Activated T-helper 17 cell treated with anti-CD3 and anti-CD28 coated beads, Interleukin-2, amount 50 U/mL, for 72 hours (primary cell): ENCODE measurements around the gene DQX1. TPM values are rescaled to one million over a fixed set of nuclear protein-coding genes. Genes with fewer than 3 reads are reported as not detected.

Experiments
- ATAC-seq: fragments of 150-1000 bp; cut with Tn5 transposase; replicated peaks from 2 replicates; pipeline ENCODE4 v1.10.0; 2021; ENCODE audit warnings: mild to moderate bottlenecking, moderate library complexity
- H3K27ac Mint-ChIP-seq: one replicate; pipeline ENCODE4 v1.8.0; 2022; ENCODE audit warnings: mixed read lengths
- H3K27me3 Mint-ChIP-seq: one replicate; pipeline ENCODE4 v1.8.0; 2022; ENCODE audit warnings: mixed read lengths
- H3K36me3 Mint-ChIP-seq: one replicate; pipeline ENCODE4 v1.8.0; 2022; ENCODE audit warnings: low read depth, mild to moderate bottlenecking, mixed read lengths
- H3K4me1 Mint-ChIP-seq: one replicate; pipeline ENCODE4 v1.8.0; 2022; ENCODE audit warnings: mixed read lengths
- H3K4me3 Mint-ChIP-seq: one replicate; pipeline ENCODE4 v1.8.0; 2022; ENCODE audit warnings: mild to moderate bottlenecking, mixed read lengths
- H3K9me3 Mint-ChIP-seq: one replicate; pipeline ENCODE4 v1.8.0; 2022; ENCODE audit warnings: mixed read lengths
- total RNA-seq, 2 donors: library from RNA; stranded (reverse); gene quantifications; one replicate each; pipeline ENCODE4 v1.2.3, GENCODE V29; 2022

The DQX1 gene
- total RNA-seq, 2 donors from 2014 or later, result 0.74 to 0.76 TPM

DNA sequence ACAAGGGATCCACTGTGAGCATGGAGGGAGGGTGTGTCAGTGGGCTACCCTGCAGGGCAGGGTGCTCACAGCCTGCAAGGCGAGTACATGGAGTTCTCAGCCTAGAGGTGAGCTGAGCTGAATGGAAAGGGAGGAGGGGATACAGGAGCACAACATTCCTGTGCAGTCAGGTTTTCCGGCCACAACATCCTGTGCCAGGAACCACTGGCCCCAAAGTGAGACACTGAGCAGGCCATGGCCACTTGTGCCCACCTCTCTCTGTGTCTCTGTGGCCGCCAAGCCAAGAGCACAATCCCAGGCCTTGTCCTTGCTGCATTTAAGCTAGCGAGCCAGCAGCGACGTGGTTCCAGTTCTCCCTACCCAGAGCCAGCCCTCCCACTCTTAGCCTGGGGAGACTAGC, 34.6 kb upstream of the DQX1 start:
- Mint-ChIP-seq H3K4me1 (peaks cover 6% of the 10 kb centered on the region), H3K4me3 (no peak overlapping the region), H3K9me3 (no peaks in the 10 kb centered on the region), H3K27me3 (peaks cover 15% of the 10 kb centered on the region), H3K36me3 (peaks cover 16% of the 10 kb centered on the region), H3K27ac (peak overlapping the region; percentile 70)
- ATAC-seq, result no peak

DNA sequence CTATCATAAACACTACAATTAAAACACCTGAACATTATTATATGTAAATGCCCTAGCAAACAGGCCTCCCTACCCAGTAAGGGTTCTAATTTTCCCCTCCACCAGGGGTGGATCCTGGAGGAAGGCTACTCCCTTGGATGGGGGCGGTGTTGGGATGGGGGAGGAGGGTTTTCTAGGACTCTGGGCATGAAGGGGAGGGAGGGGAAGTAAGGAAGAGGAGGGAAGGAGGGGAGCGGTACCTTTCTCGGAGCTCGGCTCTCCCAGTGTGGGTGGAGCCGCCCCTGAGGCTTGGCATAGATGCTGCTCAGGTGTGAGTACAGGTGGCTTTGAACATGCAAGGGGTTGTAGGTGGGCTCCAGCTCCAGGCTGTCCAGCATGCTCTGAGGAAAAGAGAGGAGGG, 33.9 kb upstream of the DQX1 start:
- no peaks in the 10 kb centered on the region for H3K9me3 Mint-ChIP-seq
- no peak for ATAC-seq
- peaks cover 22% of the 10 kb centered on the region for H3K36me3 Mint-ChIP-seq
- peaks cover 6% of the 10 kb centered on the region for H3K4me1 Mint-ChIP-seq
- peaks cover 15% of the 10 kb centered on the region for H3K27me3 Mint-ChIP-seq
- no peak overlapping the region for H3K4me3 Mint-ChIP-seq
- H3K27ac Mint-ChIP-seq, result no peak overlapping the region

DNA sequence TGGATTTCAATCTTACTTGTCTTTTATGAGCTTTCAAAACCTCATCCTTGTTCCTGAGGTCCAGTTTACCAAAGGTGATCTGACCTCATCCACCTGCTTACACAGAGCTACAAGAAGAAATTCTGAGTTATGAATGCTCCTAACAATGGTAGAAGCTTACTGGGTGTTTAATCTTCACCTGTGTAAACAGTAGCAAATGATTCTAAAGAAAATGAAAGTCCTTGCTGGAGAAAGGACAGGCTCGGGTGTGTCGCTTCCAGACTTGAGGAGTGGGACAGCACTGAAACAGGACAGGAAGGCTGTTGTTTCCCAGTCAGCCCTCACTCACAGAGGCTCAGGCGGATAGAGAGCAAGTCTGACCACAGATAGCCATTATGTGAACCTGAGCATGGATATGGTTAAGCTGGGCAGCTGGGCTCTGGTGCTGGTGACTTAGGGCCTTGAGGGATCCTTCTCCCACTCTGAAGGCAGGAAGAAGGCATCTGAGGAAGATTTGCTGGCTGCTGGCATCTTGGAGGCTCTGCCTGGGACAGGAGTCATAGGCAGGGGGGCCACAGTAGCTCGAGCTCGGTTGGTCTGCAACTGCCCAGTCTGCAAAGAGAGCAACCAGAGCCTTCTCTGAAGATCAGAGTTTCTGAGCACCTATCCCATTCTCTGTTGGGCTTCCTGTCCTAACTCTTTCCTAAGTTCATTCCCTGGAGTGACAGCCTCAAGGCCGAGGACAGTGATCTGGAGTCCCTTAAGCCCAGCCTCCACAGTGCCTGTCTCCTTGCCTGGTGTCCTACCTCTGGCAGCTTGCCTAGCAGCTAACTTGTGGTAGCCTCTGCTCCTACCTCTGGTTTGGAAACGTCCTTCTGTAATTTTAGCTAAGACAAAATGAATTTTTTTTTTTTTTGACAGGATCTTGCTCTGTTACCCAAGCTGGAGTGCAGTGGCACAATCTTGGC, 32.5 kb upstream of the DQX1 start:
- peaks cover 6% of the 10 kb centered on the region for H3K4me1 Mint-ChIP-seq
- H3K27me3 Mint-ChIP-seq, result peaks cover 10% of the 10 kb centered on the region
- peaks cover 26% of the 10 kb centered on the region for H3K36me3 Mint-ChIP-seq
- H3K4me3 Mint-ChIP-seq, result no peak overlapping the region
- no peak overlapping the region for H3K27ac Mint-ChIP-seq
- no peaks in the 10 kb centered on the region for H3K9me3 Mint-ChIP-seq
- no peak for ATAC-seq

DNA sequence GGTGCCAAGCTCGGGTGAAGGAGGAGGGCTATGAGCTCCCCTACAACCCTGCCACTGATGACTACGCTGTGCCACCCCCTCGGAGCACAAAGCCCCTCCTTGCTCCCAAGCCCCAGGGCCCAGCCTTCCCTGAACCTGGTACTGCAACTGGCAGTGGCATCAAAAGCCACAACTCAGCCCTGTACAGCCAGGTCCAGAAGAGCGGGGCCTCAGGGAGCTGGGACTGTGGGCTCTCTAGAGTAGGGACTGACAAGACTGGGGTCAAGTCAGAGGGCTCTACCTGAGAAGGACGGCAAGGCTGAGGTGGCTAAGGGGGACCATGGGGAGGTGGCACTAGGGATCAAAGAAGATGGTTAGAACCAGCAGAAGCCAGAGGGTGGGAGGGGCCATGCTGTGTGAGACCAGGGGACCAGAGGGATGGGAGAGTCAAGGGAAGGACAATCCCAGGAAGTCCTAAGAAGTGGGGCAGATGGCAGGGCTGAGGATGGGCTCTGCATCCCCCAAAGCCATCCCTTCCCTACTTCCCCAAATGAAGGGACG, 30.9 kb upstream of the DQX1 start:
- H3K4me3 Mint-ChIP-seq, result no peak overlapping the region
- peaks cover 12% of the 10 kb centered on the region for H3K4me1 Mint-ChIP-seq
- H3K27me3 Mint-ChIP-seq, result peaks cover 8% of the 10 kb centered on the region
- no peaks in the 10 kb centered on the region for H3K9me3 Mint-ChIP-seq
- no peak for ATAC-seq
- H3K36me3 Mint-ChIP-seq, result peaks cover 26% of the 10 kb centered on the region
- H3K27ac Mint-ChIP-seq, result no peak overlapping the region

DNA sequence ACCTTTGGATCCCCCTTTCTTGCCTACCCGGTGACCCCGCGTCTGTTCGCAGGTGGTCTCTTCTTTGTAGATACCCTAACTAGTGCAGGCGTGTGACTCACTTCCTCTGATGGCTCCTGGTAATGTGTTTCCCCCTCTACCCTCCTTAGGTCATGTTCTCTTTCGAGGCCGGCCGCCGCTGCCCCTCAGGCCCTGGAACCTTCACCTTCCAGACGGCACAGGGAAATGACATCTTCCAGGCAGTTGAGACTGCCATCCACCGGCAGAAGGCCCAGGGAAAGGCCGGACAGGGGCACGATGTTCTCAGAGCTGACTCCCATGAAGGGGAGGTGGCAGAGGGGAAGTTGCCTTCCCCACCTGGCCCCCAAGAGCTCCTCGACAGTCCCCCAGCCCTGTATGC, 30.1 kb upstream of the DQX1 start:
- peaks cover 12% of the 10 kb centered on the region for H3K27me3 Mint-ChIP-seq
- H3K27ac Mint-ChIP-seq, result no peak overlapping the region
- no peaks in the 10 kb centered on the region for H3K9me3 Mint-ChIP-seq
- peaks cover 12% of the 10 kb centered on the region for H3K4me1 Mint-ChIP-seq
- ATAC-seq, result no peak
- peaks cover 26% of the 10 kb centered on the region for H3K36me3 Mint-ChIP-seq
- H3K4me3 Mint-ChIP-seq, result peak overlapping the region; percentile 86

DNA sequence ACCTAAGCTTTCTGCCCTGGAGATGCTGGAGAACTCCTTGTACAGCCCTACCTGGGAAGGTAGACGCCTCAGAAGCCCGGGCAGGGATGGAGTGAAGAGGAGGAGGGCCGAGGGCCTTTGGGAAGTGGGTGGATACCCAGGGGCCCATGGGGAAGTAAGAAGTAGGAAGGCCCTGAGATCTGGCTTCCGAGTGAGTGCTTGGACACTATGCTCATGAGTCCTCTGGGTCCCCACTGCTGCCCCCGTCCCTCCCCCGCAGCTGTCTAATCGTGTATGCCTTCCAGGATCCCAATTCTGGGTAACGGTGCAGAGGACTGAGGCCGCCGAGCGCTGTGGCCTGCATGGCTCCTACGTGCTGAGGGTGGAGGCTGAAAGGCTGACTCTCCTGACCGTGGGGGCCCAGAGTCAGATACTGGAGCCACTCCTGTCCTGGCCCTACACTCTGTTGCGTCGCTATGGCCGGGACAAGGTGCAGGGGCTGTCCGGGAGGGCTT, 29.6 kb upstream of the DQX1 start:
- Mint-ChIP-seq H3K27ac (peak overlapping the region; percentile 85), H3K9me3 (no peaks in the 10 kb centered on the region), H3K4me1 (peaks cover 11% of the 10 kb centered on the region), H3K27me3 (peaks cover 11% of the 10 kb centered on the region), H3K4me3 (peak overlapping the region; percentile 86), H3K36me3 (peaks cover 26% of the 10 kb centered on the region)
- no peak for ATAC-seq

DNA sequence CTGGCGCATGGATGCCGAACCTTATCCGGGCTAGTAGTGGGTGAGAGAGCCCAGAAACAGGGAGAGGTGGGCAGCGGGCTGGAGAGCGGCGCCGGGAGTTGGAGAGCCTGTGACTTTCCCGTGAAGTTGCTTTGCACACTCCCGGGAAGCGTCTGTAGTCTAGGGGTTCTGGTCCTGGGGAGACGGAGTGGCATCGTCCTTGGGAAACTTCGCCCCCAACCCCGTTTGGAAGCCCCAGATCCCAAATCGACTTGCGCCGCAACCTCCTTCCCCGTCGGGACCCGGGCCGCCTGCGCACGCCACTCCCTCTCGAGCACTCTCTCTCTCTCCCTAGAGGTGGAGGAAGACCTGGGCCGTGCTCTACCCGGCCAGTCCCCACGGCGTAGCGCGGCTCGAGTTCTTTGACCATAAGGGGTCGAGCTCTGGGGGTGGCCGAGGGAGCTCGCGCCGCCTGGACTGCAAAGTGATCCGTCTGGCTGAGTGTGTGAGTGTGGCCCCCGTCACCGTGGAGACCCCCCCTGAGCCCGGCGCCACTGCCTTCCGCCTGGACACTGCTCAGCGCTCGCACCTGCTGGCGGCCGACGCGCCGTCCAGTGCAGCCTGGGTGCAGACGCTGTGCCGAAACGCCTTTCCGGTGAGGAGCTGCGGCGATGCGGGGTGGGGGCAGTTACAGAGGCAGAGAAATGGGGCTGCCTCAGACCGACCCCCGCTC, 28.9 kb upstream of the DQX1 start:
- Mint-ChIP-seq H3K27me3 (peaks cover 14% of the 10 kb centered on the region), H3K4me1 (peaks cover 6% of the 10 kb centered on the region), H3K36me3 (peaks cover 26% of the 10 kb centered on the region), H3K9me3 (no peaks in the 10 kb centered on the region), H3K27ac (peak overlapping the region; percentile 85), H3K4me3 (peak overlapping the region; percentile 86)
- peak; percentile 74 for ATAC-seq

DNA sequence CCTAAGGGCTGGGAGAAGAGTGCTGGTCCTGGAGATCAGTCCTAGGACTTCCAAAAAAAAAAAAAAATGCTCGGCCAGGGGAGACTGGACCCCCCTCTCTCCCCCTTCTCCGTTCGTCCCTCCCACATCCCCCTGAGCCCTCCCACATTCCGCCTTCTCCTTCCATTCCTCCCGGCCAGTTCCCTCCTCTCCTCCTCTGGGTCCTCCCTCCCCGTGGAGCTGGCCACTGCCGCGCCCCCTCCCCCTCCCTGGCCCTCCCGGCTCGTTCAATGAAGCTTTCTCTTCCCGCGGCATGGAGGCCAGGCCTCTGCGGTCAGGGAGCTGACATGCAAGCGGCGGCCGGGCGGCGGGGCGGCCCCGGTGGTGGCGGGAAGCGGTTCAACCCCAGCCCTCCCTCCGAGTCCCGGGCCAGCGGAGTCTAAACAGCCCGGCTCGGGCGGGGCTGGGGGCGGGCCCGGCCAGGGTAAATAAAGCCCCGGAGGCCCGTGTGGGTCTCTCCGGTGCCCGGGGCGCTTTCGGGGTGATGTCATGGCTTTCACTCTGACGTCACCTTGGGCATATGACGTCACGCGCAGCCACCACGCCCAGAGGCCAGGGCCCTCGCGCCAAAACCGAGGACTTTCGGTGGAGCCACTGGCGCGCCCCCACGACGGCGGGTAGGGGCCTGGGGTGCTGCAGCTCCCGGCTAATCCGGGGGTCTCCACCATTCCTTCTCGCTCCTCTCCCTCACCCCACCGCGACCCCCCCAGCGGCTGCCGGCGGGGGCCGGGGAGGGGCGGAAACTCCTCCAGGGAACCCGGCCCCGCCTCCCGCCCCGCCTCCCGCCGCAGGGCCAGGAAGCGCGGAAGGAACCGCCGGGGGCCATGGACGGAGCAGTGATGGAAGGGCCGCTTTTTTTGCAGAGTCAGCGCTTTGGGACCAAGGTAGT, 28.1 kb upstream of the DQX1 start, which contains the start of the genes DOK1 and LOXL3:
DOK1 (plus strand) TSS at position 829 of the 928 bp plus-strand sequence; CDS start at position 864, 35 bp downstream.
LOXL3 (minus strand) TSS at position 51 of the 928 bp plus-strand sequence. CDS start 1,308 bp downstream, outside the sequence.
- H3K4me3 Mint-ChIP-seq, result peak within 1 kb of the TSS; percentile 86
- peaks cover 6% of the 10 kb centered on the region for H3K4me1 Mint-ChIP-seq
- H3K36me3 Mint-ChIP-seq, result peaks cover 26% of the 10 kb centered on the region
- H3K27ac Mint-ChIP-seq, result peak within 1 kb of the TSS; percentile 85
- no peaks in the 10 kb centered on the region for H3K9me3 Mint-ChIP-seq
- ATAC-seq, result peak; percentile 88
- H3K27me3 Mint-ChIP-seq, result peaks cover 19% of the 10 kb centered on the region

DNA sequence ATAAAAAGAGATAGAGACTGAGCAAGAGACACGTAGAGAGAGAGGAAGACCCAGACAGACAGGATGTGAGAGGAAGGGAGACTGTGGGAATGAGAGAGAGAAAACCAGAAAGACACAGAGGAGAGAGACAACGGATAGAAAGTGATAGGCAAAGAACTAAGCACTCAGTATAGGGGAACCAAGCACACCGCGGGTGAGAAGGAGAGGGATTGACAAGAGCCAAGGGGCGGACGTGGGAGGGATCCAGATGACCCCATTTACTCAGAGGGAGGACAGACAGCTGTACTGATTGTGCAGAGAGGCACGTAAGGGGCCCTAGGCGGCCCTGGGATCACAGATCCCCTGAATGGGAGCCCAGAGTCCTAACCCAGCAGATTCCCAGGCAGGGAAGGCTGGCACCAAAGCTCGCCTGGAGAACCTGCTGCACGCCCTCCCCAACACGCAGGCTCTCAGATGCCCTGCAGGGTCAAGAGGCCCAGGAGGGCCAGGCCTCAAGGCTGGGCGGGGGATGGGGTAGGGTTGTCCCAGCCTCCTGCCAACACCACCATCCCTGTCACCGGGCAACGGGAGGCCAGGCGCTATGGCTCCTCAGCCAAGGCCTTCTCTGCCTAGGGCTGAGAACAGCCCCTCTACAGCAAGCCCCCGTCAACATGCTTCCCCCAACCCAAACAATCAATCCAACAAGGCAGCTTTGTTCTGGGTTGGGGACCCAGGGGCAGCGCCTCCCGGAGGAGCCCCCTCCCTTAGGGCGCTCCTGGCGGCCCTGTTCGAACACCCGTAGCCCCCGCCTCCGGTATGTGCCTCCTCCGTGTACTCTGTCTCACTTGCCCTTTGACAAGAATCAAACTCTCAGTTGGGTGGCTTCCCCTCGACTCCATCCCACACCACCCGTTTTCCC, 27.1 kb upstream of the DQX1 start:
- no peaks in the 10 kb centered on the region for H3K9me3 Mint-ChIP-seq
- H3K4me3 Mint-ChIP-seq, result peak overlapping the region; percentile 56
- no peak for ATAC-seq
- H3K4me1 Mint-ChIP-seq, result peaks cover 9% of the 10 kb centered on the region
- H3K27me3 Mint-ChIP-seq, result peaks cover 23% of the 10 kb centered on the region
- peaks cover 26% of the 10 kb centered on the region for H3K36me3 Mint-ChIP-seq
- peak overlapping the region; percentile 66 for H3K27ac Mint-ChIP-seq

DNA sequence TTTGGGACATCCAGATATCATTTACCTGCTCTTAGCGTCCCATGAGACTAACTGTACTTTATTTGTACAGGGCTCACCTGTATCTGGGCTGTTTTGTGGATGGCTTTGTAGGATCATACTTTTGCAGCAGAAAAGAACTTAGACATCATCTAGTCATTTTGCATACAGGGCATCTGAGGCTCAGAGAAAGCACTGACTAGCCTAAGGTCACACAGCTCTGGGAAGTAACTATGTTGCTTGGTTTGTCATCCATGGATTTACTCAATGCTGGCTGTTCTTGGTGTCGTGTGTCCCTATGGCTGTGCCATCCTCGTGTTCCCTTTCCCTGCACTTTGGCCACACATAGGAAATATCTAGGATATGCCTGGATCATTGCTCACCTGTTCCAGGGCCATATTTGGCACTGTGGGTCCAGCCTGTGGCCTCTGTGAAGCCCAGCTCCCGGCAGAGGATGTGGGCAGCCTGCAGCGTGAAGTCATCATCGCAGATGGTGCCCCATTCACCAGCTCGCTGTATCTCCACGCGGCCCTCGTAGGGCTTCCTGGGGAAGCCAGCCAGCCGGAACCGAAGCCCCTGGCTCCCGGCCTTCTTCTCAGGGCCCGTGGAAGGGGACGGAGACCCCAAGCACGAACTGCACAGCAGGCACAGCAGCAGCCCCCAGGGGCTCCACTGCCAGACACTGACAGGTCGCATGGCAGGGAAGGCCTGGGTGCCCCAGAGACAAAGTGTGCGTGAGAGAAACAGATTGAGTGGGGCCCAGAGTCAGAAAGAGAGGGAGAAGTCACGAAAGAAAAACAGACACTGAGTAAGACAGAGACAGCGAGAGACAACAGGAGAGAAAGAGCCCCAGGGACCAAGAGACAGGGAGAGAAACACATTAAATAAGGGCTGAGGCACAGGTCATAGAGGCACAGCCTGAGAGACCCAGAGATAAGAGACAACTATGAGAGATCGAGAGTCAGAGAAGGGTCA, 26.2 kb upstream of the DQX1 start:
- H3K27me3 Mint-ChIP-seq, result peaks cover 28% of the 10 kb centered on the region
- no peak for ATAC-seq
- no peaks in the 10 kb centered on the region for H3K9me3 Mint-ChIP-seq
- peak overlapping the region; percentile 11 for H3K27ac Mint-ChIP-seq
- H3K4me1 Mint-ChIP-seq, result peaks cover 9% of the 10 kb centered on the region
- peak overlapping the region; percentile 20 for H3K4me3 Mint-ChIP-seq
- peaks cover 23% of the 10 kb centered on the region for H3K36me3 Mint-ChIP-seq

DNA sequence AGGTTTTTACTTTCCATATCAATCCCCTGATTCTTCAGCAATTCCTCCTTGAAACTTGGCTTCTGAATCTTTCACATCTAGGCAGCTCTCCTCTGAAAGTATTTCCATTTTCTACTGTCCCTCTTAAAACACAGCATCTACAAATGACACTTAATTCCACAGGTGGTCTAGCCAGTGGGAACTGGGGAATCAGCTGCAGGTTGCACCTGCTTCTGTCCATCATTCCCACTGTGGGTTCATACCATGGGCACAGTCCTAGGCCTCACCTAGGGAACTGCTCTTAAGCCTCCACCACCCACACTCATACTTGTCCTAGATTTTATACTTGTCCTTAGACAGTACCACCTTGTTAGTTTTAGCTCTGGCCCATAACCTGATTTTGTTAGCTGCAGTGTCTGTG, 25.5 kb upstream of the DQX1 start:
- Mint-ChIP-seq H3K4me1 (peaks cover 9% of the 10 kb centered on the region), H3K9me3 (no peaks in the 10 kb centered on the region)

DNA sequence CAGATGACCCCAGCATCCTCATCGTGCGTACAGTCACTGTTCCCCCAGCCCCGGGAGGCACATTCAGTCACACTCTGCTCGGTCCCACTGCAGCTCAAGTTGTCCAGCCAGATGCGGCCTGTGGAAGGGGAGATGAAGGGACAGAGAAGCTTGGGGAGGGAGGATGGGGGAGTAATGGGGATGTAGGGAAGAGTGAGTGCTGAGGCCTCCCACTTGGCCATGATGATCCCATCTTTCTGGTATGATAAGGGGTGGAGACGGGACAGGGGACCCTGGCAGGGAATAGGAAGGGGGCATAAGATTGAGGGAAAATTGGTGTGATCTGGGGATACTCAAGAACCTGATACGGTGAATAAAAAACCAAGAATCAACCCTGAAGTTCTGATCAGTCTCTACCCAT, 24.2 kb upstream of the DQX1 start:
- Mint-ChIP-seq H3K27me3 (peaks cover 36% of the 10 kb centered on the region), H3K9me3 (no peaks in the 10 kb centered on the region), H3K4me1 (peaks cover 9% of the 10 kb centered on the region), H3K4me3 (peak overlapping the region; percentile 59), H3K27ac (no peak overlapping the region), H3K36me3 (peaks cover 8% of the 10 kb centered on the region)
- no peak for ATAC-seq

More for the DNA sequence above, 25.5 kb upstream of the DQX1 start:
- no peak overlapping the region for H3K27ac Mint-ChIP-seq
- ATAC-seq, result no peak
- H3K27me3 Mint-ChIP-seq, result peaks cover 30% of the 10 kb centered on the region
- no peak overlapping the region for H3K4me3 Mint-ChIP-seq
- H3K36me3 Mint-ChIP-seq, result peaks cover 16% of the 10 kb centered on the region
